22Rv1 (cell line): ENCODE results near the gene TIMM29.

Experiments
- H3K27ac ChIP-seq: fragments of 450-650 bp; 2 replicates; pipeline ENCODE4 v1.5.1; 2017
- CTCF ChIP-seq: fragments of 450-650 bp; IDR thresholded peaks from 2 replicates; pipeline ENCODE4 v1.5.1; 2017; ENCODE audit warnings: mild to moderate bottlenecking
- ZFX ChIP-seq: fragments of 450-650 bp; IDR thresholded peaks from 2 replicates; pipeline ENCODE4 v1.6.1; 2017; ENCODE audit warnings: antibody characterized with exemption, borderline replicate concordance

The TIMM29 gene

GRCh38 chr19:10976131-10976892, 47.7 kb downstream of the TIMM29 start:
- TF ChIP-seq ZFX (no peak), CTCF (no peak)
- H3K27ac ChIP-seq: no peak overlapping the region

- no peak overlapping the region for H3K27ac ChIP-seq
- no peak for TF ChIP-seq ZFX
These were observed 49.1 kb downstream of the TIMM29 start for GRCh38 chr19:10977742-10978092.
